Stimulated activated CD4-positive, alpha-beta T cell treated with anti-CD3 and anti-CD28 coated beads, TNF-alpha, amount 100 ng/mL, for 1 hour (primary cell): ENCODE results near the gene UNC79.

Experiments
- DNase-seq, 3 donors: peaks; one replicate each; pipeline ENCODE4 v3.0.0-alpha.2; 2020; ENCODE audit warnings: low read depth in 3 of 3, low spot score in 1 of 3

UNC79 gene

GRCh38 chr14:93707475-93707874, 276.7 kb downstream of the UNC79 start:
- DNase-seq, result no peak

- DNase-seq, result no peak
Measured at GRCh38 chr14:93708311-93708734, 277.6 kb downstream of the UNC79 start.

- DNase-seq, result no peak
Measured at GRCh38 chr14:93708800-93709199, 278.1 kb downstream of the UNC79 start.

GRCh38 chr14:93709249-93709648, 278.5 kb downstream of the UNC79 start:
- no peak for DNase-seq

- no peak for DNase-seq
Measured at GRCh38 chr14:93712079-93712837, 281.5 kb downstream of the UNC79 start.

- DNase-seq, result no peak
Measured at GRCh38 chr14:93712838-93713724, 282.3 kb downstream of the UNC79 start.

- DNase-seq, result no peak
Measured at GRCh38 chr14:93713726-93714405, 283.1 kb downstream of the UNC79 start.

- no peak for DNase-seq
Measured at GRCh38 chr14:93714605-93715004, 283.9 kb downstream of the UNC79 start.

GRCh38 chr14:93715279-93715927, 284.7 kb downstream of the UNC79 start:
- no peak for DNase-seq

GRCh38 chr14:93716002-93716745, 285.4 kb downstream of the UNC79 start:
- no peak for DNase-seq

GRCh38 chr14:93716746-93717667, 286.3 kb downstream of the UNC79 start:
- DNase-seq, result no peak

- no peak for DNase-seq
Measured at GRCh38 chr14:93717668-93718320, 287.1 kb downstream of the UNC79 start.

- DNase-seq, result no peak
Measured at GRCh38 chr14:93719256-93719655, 288.5 kb downstream of the UNC79 start.

- no peak for DNase-seq
Measured at GRCh38 chr14:93720076-93720815, 289.5 kb downstream of the UNC79 start.

- no peak for DNase-seq
Measured at GRCh38 chr14:93720981-93721483, 290.3 kb downstream of the UNC79 start.

- DNase-seq, result no peak
Measured at GRCh38 chr14:93723001-93723400, 292.3 kb downstream of the UNC79 start.

GRCh38 chr14:93725002-93725582, 294.4 kb downstream of the UNC79 start:
- DNase-seq, result no peak

- DNase-seq, result no peak
Measured at GRCh38 chr14:93725993-93726392, 295.3 kb downstream of the UNC79 start.
